Nephron (organoid): ENCODE measurements around the gene NSMCE1.

Experiments
- H3K27ac Mint-ChIP-seq, 3 experiments: 2 replicates each; pipeline ENCODE4 v1.8.0; 2020; ENCODE audit warnings: mixed read lengths in 3 of 3, mild to moderate bottlenecking in 2 of 3, moderate library complexity in 1 of 3
- H3K27me3 Mint-ChIP-seq: 2 replicates; pipeline ENCODE4 v1.8.0; 2021; ENCODE audit warnings: low read depth, mild to moderate bottlenecking, moderate library complexity, mixed read lengths
- H3K36me3 Mint-ChIP-seq: 2 replicates; pipeline ENCODE4 v1.8.0; 2020; ENCODE audit warnings: low read depth, mixed read lengths
- H3K4me1 Mint-ChIP-seq: 2 replicates; pipeline ENCODE4 v1.8.0; 2020; ENCODE audit warnings: mixed read lengths
- H3K4me3 Mint-ChIP-seq, 3 experiments: 2 replicates each; pipeline ENCODE4 v1.8.0; 2020; ENCODE audit warnings: mild to moderate bottlenecking in 3 of 3, mixed read lengths in 3 of 3, moderate library complexity in 2 of 3
- H3K9me3 Mint-ChIP-seq: 2 replicates; pipeline ENCODE4 v1.8.0; 2020; ENCODE audit warnings: mixed read lengths
- TF ChIP-seq, protein P1 (sequence below), 3 experiments: fragments of 200-600 bp; sonication (generic); IDR thresholded peaks; one replicate each; pipeline ENCODE4 v1.5.0; 2021; ENCODE audit warnings: antibody characterized with exemption in 3 of 3; ENCODE audit not compliant: unreplicated experiment in 3 of 3

NSMCE1 gene

DNA sequence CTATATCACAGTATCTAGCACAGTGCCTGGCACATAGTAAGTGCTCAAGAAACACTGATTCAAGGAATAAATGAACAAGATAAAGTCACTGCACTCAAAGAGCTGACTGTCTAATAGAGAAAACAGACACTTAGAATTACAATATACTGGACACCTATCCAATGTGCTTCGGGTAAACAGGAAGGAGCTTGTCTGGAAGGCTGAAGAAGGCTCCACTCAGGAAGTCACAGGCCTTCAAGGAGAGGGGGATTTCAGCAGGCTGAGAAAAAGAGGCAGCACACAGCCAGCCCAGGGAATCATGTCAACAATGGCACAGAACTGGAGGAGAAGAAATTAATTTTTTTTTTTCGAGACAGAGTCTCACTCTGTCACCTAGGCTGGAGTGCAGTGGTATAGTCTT is 35.5 kb upstream of the NSMCE1 start:
- peaks cover 11% of the 10 kb centered on the region for H3K4me1 Mint-ChIP-seq
- peaks cover 18% of the 10 kb centered on the region for H3K27me3 Mint-ChIP-seq
- H3K4me3 Mint-ChIP-seq: no peak overlapping the region
- TF ChIP-seq, protein P1, sequence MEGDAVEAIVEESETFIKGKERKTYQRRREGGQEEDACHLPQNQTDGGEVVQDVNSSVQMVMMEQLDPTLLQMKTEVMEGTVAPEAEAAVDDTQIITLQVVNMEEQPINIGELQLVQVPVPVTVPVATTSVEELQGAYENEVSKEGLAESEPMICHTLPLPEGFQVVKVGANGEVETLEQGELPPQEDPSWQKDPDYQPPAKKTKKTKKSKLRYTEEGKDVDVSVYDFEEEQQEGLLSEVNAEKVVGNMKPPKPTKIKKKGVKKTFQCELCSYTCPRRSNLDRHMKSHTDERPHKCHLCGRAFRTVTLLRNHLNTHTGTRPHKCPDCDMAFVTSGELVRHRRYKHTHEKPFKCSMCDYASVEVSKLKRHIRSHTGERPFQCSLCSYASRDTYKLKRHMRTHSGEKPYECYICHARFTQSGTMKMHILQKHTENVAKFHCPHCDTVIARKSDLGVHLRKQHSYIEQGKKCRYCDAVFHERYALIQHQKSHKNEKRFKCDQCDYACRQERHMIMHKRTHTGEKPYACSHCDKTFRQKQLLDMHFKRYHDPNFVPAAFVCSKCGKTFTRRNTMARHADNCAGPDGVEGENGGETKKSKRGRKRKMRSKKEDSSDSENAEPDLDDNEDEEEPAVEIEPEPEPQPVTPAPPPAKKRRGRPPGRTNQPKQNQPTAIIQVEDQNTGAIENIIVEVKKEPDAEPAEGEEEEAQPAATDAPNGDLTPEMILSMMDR (IDR thresholded peaks at IDR 0.05; ENCODE audit: unreplicated experiment in 3 of 3): no peak
- H3K36me3 Mint-ChIP-seq: no peaks in the 10 kb centered on the region
- no peak overlapping the region for H3K27ac Mint-ChIP-seq
- peaks cover 2% of the 10 kb centered on the region for H3K9me3 Mint-ChIP-seq

GRCh38 chr16:27303256-27304100 is 34.9 kb upstream of the NSMCE1 start:
- Mint-ChIP-seq H3K27me3 (peaks cover 18% of the 10 kb centered on the region), H3K27ac (no peak overlapping the region), H3K9me3 (peaks cover 2% of the 10 kb centered on the region)

GRCh38 chr16:27302126-27302525 is 33.6 kb upstream of the NSMCE1 start:
- no peak overlapping the region for H3K27ac Mint-ChIP-seq
- no peaks in the 10 kb centered on the region for H3K9me3 Mint-ChIP-seq
- TF ChIP-seq, protein P1 (IDR thresholded peaks at IDR 0.05; ENCODE audit: unreplicated experiment in 3 of 3): no peak
- no peak overlapping the region for H3K4me3 Mint-ChIP-seq
- peaks cover 11% of the 10 kb centered on the region for H3K4me1 Mint-ChIP-seq
- no peaks in the 10 kb centered on the region for H3K36me3 Mint-ChIP-seq
- H3K27me3 Mint-ChIP-seq: peaks cover 18% of the 10 kb centered on the region

More at GRCh38 chr16:27303256-27304100, 34.9 kb upstream of the NSMCE1 start:
- H3K36me3 Mint-ChIP-seq: no peaks in the 10 kb centered on the region
- H3K4me1 Mint-ChIP-seq: peaks cover 11% of the 10 kb centered on the region
- TF ChIP-seq, protein P1 (IDR thresholded peaks at IDR 0.05; ENCODE audit: unreplicated experiment in 3 of 3): no peak
- no peak overlapping the region for H3K4me3 Mint-ChIP-seq

- H3K27ac Mint-ChIP-seq: no peak overlapping the region
- TF ChIP-seq, protein P1 (IDR thresholded peaks at IDR 0.05; ENCODE audit: unreplicated experiment in 3 of 3): no peak
- no peaks in the 10 kb centered on the region for H3K9me3 Mint-ChIP-seq
- peaks cover 11% of the 10 kb centered on the region for H3K4me1 Mint-ChIP-seq
- peaks cover 14% of the 10 kb centered on the region for H3K27me3 Mint-ChIP-seq
- no peaks in the 10 kb centered on the region for H3K36me3 Mint-ChIP-seq
- H3K4me3 Mint-ChIP-seq: no peak overlapping the region
These were observed 32.8 kb upstream of the NSMCE1 start for GRCh38 chr16:27301236-27301861.

DNA sequence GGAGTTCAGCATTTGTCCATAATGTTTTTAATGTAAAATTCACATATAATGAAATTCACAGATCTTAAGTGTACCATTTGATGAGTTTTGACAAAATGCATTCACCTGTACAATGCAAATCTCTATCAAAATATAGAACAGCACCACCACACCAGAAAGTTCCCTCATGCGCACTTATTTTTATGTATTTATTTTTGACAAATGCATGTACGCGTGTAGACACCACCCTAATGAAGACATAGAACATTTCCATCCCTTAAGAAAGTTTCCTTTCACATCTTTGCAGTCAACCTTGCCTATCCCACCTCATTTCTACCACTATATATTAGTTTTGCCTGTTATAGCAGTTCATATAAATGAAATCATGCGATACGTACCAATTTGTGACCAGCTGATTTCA is 29.6 kb upstream of the NSMCE1 start:
- H3K27ac Mint-ChIP-seq: no peak overlapping the region
- H3K36me3 Mint-ChIP-seq: no peaks in the 10 kb centered on the region
- H3K27me3 Mint-ChIP-seq: peaks cover 5% of the 10 kb centered on the region
- H3K4me1 Mint-ChIP-seq: no peaks in the 10 kb centered on the region
- no peaks in the 10 kb centered on the region for H3K9me3 Mint-ChIP-seq
- no peak overlapping the region for H3K4me3 Mint-ChIP-seq
- TF ChIP-seq, protein P1 (IDR thresholded peaks at IDR 0.05; ENCODE audit: unreplicated experiment in 3 of 3): no peak
